8988T (cell line): ENCODE results near the gene CAV1.

ENCODE experiments used
- DNase-seq: peaks from one replicate; pipeline ENCODE4 v3.0.0; 2011

The CAV1 gene

GRCh38 chr7:116532102-116532688 is 7.4 kb downstream of the CAV1 start:
- DNase-seq = no peak

GRCh38 chr7:116534790-116535189 is 10.0 kb downstream of the CAV1 start:
- no peak for DNase-seq

- no peak for DNase-seq
Observed at GRCh38 chr7:116535416-116535815, 10.6 kb downstream of the CAV1 start.

- DNase-seq = no peak
Observed at GRCh38 chr7:116538138-116538537, 13.3 kb downstream of the CAV1 start.

GRCh38 chr7:116539879-116540278 is 15.0 kb downstream of the CAV1 start:
- no peak for DNase-seq

- no peak for DNase-seq
Observed at GRCh38 chr7:116540743-116541142, 15.9 kb downstream of the CAV1 start.

GRCh38 chr7:116541951-116542350 is 17.1 kb downstream of the CAV1 start:
- DNase-seq = no peak

- DNase-seq = no peak
Observed at GRCh38 chr7:116542618-116543017, 17.8 kb downstream of the CAV1 start.

- DNase-seq = no peak
Observed at GRCh38 chr7:116543664-116544063, 18.8 kb downstream of the CAV1 start.

- no peak for DNase-seq
Observed at GRCh38 chr7:116544487-116544886, 19.7 kb downstream of the CAV1 start.

- DNase-seq = no peak
Observed at GRCh38 chr7:116545411-116545993, 20.7 kb downstream of the CAV1 start.

GRCh38 chr7:116546054-116546453 is 21.2 kb downstream of the CAV1 start:
- DNase-seq = no peak

GRCh38 chr7:116546916-116547315 is 22.1 kb downstream of the CAV1 start:
- no peak for DNase-seq

- DNase-seq = no peak
Observed at GRCh38 chr7:116547347-116547746, 22.5 kb downstream of the CAV1 start.

GRCh38 chr7:116548506-116548905 is 23.7 kb downstream of the CAV1 start:
- DNase-seq = no peak

- DNase-seq = no peak
Observed at GRCh38 chr7:116549370-116549769, 24.5 kb downstream of the CAV1 start.

GRCh38 chr7:116551692-116552091 is 26.9 kb downstream of the CAV1 start:
- DNase-seq = no peak

GRCh38 chr7:116552602-116553001 is 27.8 kb downstream of the CAV1 start:
- DNase-seq = no peak

- DNase-seq = no peak
Observed at GRCh38 chr7:116553168-116553964, 28.5 kb downstream of the CAV1 start.

GRCh38 chr7:116554436-116554835 is 29.6 kb downstream of the CAV1 start:
- DNase-seq = no peak

GRCh38 chr7:116554911-116555310 is 30.1 kb downstream of the CAV1 start:
- no peak for DNase-seq

- DNase-seq = no peak
Observed at GRCh38 chr7:116557066-116557585, 32.3 kb downstream of the CAV1 start.

- DNase-seq = no peak
Observed at GRCh38 chr7:116557901-116558300, 33.1 kb downstream of the CAV1 start.
